Progenitor cell of endocrine pancreas (in vitro differentiated cells): ENCODE results near the gene MAML2. TPM values are rescaled to one million over a fixed set of nuclear protein-coding genes. Genes with fewer than 3 reads are reported as not detected.

Source experiments
- DNase-seq: peaks from one replicate; pipeline ENCODE4 v3.0.0; 2021; ENCODE audit warnings: low spot score; ENCODE audit not compliant: unreplicated experiment
- H3K27ac Mint-ChIP-seq: 2 replicates; pipeline ENCODE4 v1.8.0; 2021; ENCODE audit warnings: mild to moderate bottlenecking, moderate library complexity, mixed read lengths
- H3K27me3 Mint-ChIP-seq: 2 replicates; pipeline ENCODE4 v1.8.0; 2021; ENCODE audit warnings: mixed read lengths
- H3K36me3 Mint-ChIP-seq: 2 replicates; pipeline ENCODE4 v1.8.0; 2022; ENCODE audit warnings: mixed read lengths; ENCODE audit not compliant: insufficient read depth
- H3K4me1 Mint-ChIP-seq: 2 replicates; pipeline ENCODE4 v1.8.0; 2021; ENCODE audit warnings: low read depth, mixed read lengths
- H3K4me3 Mint-ChIP-seq: 2 replicates; pipeline ENCODE4 v1.8.0; 2021; ENCODE audit warnings: low read depth, mild to moderate bottlenecking, moderate library complexity, mixed read lengths
- H3K9me3 Mint-ChIP-seq: 2 replicates; pipeline ENCODE4 v1.8.0; 2021; ENCODE audit warnings: low read depth, mixed read lengths
- total RNA-seq: library from RNA; stranded (reverse); gene quantifications from 2 replicates; pipeline ENCODE4 v1.2.1, GENCODE V29; 2021
- TF ChIP-seq, protein P1 (sequence below): fragments of 200-600 bp; sonication (generic); IDR thresholded peaks from one replicate; pipeline ENCODE4 v1.5.0; 2021; ENCODE audit warnings: antibody characterized with exemption, mild to moderate bottlenecking; ENCODE audit not compliant: unreplicated experiment

MAML2 gene
- total RNA-seq, 1 donor from 2014 or later, result 17.6 TPM

DNA sequence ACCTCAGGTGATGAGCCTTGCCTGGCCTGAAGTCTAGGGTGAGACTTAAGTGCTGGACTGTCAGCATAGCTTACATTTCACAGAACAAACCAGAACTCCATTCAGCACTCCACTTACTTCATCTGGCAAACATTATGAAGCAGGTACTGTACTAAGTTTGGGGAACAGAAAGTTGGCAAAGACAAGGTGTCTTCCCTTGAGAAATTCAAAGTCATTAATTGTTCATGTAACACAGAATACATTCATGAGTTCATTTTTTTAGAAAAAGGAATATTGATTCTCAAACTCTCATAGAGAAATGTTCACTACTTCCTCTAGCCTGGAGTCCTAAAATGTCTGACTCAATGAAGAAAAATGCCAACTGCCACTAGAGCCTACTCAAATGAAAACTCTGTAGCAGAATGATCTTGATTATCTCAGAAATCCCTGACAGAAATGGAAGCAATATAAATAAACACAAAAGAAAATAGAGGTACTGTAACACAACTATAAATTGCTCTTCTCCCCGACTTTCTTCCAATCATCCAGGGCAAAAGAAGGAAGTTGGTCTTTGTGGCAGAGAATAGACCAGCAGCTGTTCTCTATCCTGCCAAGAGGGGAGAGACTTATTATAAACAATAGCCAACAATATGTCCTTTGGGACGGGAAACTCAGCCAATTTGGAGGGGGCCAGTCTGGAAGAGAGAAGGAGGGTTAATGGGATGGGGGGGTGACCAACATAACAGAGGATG lies 289.9 kb downstream of the MAML2 start:
- peaks cover 6% of the 10 kb centered on the region for H3K36me3 Mint-ChIP-seq
- peaks cover 62% of the 10 kb centered on the region for H3K4me1 Mint-ChIP-seq
- no peaks in the 10 kb centered on the region for H3K27me3 Mint-ChIP-seq
- TF ChIP-seq, protein P1, sequence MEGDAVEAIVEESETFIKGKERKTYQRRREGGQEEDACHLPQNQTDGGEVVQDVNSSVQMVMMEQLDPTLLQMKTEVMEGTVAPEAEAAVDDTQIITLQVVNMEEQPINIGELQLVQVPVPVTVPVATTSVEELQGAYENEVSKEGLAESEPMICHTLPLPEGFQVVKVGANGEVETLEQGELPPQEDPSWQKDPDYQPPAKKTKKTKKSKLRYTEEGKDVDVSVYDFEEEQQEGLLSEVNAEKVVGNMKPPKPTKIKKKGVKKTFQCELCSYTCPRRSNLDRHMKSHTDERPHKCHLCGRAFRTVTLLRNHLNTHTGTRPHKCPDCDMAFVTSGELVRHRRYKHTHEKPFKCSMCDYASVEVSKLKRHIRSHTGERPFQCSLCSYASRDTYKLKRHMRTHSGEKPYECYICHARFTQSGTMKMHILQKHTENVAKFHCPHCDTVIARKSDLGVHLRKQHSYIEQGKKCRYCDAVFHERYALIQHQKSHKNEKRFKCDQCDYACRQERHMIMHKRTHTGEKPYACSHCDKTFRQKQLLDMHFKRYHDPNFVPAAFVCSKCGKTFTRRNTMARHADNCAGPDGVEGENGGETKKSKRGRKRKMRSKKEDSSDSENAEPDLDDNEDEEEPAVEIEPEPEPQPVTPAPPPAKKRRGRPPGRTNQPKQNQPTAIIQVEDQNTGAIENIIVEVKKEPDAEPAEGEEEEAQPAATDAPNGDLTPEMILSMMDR, result no peak
- H3K27ac Mint-ChIP-seq, result peak overlapping the region; percentile 65
- no peak overlapping the region for H3K4me3 Mint-ChIP-seq
- H3K9me3 Mint-ChIP-seq, result peaks cover 14% of the 10 kb centered on the region
- no peak for DNase-seq

DNA sequence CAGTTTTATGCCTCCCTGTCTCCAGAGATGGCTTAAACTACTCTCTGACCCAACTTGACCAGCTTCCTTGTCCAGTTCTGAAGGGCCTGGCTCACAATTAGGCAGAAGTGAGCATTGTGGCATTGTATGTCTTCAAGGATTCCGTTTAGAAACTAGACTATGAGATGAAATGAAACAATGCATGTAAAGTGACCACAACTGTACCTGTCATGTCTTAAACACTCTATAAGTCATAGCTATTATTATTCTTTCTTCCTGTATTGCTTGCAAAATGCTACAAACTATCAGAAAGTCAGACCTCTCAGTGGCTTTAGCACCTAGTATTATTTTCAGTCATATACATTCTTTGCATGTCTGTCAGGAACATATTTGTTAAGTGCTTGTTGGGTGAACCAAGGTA lies 291.2 kb downstream of the MAML2 start:
- H3K36me3 Mint-ChIP-seq, result peaks cover 3% of the 10 kb centered on the region
- no peak overlapping the region for H3K4me3 Mint-ChIP-seq
- peak overlapping the region; percentile 49 for H3K27ac Mint-ChIP-seq
- H3K9me3 Mint-ChIP-seq, result peaks cover 10% of the 10 kb centered on the region
- H3K27me3 Mint-ChIP-seq, result no peaks in the 10 kb centered on the region
- no peak for DNase-seq
- TF ChIP-seq, protein P1, result no peak
- peaks cover 69% of the 10 kb centered on the region for H3K4me1 Mint-ChIP-seq

DNA sequence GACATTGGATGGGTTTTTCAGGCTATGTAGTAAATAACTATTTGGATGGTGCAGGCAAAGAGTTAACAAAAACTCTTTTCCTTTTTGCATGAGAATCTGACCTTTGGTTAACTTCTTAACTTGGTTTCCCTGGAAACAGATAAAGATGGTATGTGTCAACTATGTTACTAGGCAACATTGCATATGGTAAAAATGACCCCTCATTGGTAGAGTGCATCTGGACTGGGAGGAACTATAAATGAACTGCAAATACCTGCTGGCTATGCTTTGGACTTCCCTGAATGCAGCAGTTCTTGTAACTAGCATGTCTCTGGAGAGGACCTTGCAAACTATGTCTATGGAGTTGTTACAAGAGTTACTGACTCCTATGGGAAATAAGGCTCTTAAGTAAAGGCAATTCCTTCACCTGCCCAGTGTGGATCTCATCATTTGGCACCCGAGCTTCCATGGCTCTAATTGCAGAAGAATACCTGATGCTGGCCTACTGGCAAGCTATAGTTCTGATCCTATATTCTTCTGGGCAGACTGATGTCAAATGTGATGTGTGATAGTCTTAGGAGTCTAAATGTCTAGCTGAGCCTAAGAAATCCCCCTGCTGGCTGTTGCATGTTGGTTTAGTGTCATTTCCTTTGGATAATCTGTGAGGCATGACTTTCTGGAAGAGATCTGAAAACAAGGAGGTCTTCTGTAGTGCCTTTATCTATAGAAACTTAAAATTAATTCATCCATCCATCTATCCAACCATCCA lies 292.4 kb downstream of the MAML2 start:
- H3K9me3 Mint-ChIP-seq, result peaks cover 5% of the 10 kb centered on the region
- TF ChIP-seq, protein P1, result peak; percentile 30
- H3K27ac Mint-ChIP-seq, result peak overlapping the region; percentile 94
- peaks cover 3% of the 10 kb centered on the region for H3K36me3 Mint-ChIP-seq
- DNase-seq, result no peak
- peaks cover 72% of the 10 kb centered on the region for H3K4me1 Mint-ChIP-seq
- peak overlapping the region; percentile 45 for H3K4me3 Mint-ChIP-seq
- no peaks in the 10 kb centered on the region for H3K27me3 Mint-ChIP-seq

DNA sequence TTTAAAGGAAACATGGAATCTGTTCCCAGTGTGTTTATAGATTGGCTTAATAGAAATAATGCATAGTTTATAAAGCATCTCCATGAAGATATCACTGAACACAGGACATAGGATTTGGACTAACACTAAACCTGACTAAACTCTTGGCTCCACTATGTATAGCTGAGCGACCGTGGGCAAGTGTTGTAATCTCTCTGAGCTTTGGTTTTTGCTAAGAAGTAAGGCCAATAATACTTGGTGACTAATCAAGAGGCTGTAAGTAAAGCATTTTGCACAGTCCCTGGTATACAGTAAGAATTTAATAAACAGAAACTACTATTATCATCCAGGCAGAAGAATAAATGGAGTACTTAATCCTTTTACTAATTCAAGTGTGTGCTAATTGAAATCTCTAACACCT lies 293.6 kb downstream of the MAML2 start:
- Mint-ChIP-seq H3K36me3 (peaks cover 3% of the 10 kb centered on the region), H3K4me3 (no peak overlapping the region), H3K4me1 (peaks cover 69% of the 10 kb centered on the region), H3K9me3 (peaks cover 5% of the 10 kb centered on the region), H3K27me3 (no peaks in the 10 kb centered on the region), H3K27ac (peak overlapping the region; percentile 88)
- TF ChIP-seq, protein P1, result no peak
- no peak for DNase-seq

DNA sequence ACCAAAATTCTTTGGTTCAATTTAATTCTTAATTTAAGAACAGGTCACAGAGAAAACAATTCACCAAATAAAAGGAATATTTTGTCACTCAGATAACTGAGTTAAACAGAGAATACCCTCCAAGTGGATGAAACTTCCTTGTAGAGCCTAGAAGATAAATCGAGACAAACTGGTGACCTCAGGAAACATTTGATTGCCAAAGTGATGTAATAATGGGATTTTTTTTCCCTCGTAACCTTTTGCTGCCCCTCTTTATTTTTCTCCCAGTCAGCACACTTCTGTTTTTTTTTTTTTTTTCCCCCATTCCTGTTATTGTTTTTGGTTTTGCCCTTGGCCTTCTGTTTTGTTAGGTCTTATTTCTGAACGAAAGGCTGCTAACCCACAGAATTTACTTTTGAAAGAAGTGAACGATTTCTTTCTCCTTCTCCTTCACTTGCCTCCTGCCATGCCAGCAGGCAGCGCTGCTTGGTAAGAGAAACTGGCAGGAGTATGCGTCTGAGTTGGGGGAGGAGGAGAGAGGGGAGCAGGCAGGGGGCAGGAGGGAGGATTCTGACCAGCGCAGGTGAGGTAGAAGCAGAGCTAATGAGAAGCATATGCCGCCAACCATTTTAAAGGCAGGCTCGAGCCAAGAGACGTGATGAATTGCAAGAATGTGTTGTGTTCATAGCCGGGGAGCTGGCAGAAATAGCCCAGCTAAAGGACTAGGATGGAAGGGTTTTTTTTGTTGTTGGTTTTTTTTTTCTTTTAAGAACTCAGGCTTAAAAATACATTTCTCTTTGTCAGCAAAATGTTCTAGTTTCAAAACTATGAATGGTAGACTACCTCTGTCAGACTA lies 297.2 kb downstream of the MAML2 start:
- H3K4me3 Mint-ChIP-seq, result no peak overlapping the region
- H3K4me1 Mint-ChIP-seq, result peaks cover 47% of the 10 kb centered on the region

More for the DNA sequence above, 297.2 kb downstream of the MAML2 start:
- Mint-ChIP-seq H3K27me3 (no peaks in the 10 kb centered on the region), H3K9me3 (peaks cover 3% of the 10 kb centered on the region), H3K36me3 (peaks cover 8% of the 10 kb centered on the region), H3K27ac (peak overlapping the region; percentile 92)
- TF ChIP-seq, protein P1, result peak; percentile 28
- DNase-seq, result peak; percentile 11
